Measurements from ENCODE around the gene NHEJ1.

- TF ChIP-seq POLR2A (IDR thresholded peaks at IDR 0.05; ENCODE audit: low read depth, low read length) (no peak), POLR2AphosphoS5 (IDR thresholded peaks at IDR 0.05; ENCODE audit: low read depth, low read length) (no peak)
Measured at GRCh38 chr2:219058541-219059374, 101.9 kb downstream of the NHEJ1 start.
